GM10248 (cell line): Measurements from ENCODE around the gene HCK.

Source experiments
- CTCF ChIA-PET: fragments of 300-600 bp; sonication (Branson Sonifier 250); formaldehyde crosslinking; extraction: SDS; loops from one replicate; lab custom pipeline; 2021; ENCODE audit warnings: antibody characterized with exemption; lab: Yijun Ruan, JAX
- POLR2A ChIA-PET: fragments of 350-650 bp; sonication (Branson Sonifier 250); formaldehyde crosslinking; extraction: SDS; loops from one replicate; lab custom pipeline; 2020; ENCODE audit warnings: antibody characterized with exemption; lab: Yijun Ruan, JAX
- DNase-seq: peaks from one replicate; pipeline ENCODE4 v3.0.0; 2012; ENCODE audit errors: extremely low spot score
- CTCF ChIP-seq: IDR thresholded peaks from 2 replicates; pipeline ENCODE4 v1.5.1; 2012; ENCODE audit warnings: mild to moderate bottlenecking, low read depth; ENCODE audit errors: extremely low read depth, missing control alignments, control extremely low read depth

The HCK gene

GRCh38 chr20:32070690-32071213 lies 18.7 kb downstream of the HCK start:
- DNase-seq: no peak
- no peak for TF ChIP-seq CTCF
- POLR2A ChIA-PET: no interaction called here
- CTCF ChIA-PET: interaction anchor here (2.5 to 3.6 kb wide), 2 partner anchors 36 to 40 kb away, joined by 7 to 17 read pairs; no protein-coding TSS in a partner anchor

- TF ChIP-seq CTCF: no peak
- ChIA-PET CTCF (interaction anchor here (1.3 to 3.6 kb wide), 4 partner anchors 10 to 225 kb away, joined by 3 to 17 read pairs (median 6); no protein-coding TSS in a partner anchor), POLR2A (no interaction called here)
- no peak for DNase-seq
These were observed 19.5 kb downstream of the HCK start for GRCh38 chr20:32071395-32072167.

- DNase-seq: no peak
- CTCF ChIA-PET: interaction anchor here (1.3 to 3.6 kb wide), 6 partner anchors 10 to 226 kb away, joined by 3 to 17 read pairs (median 7); no protein-coding TSS in a partner anchor
- POLR2A ChIA-PET: interaction anchor here (0.6 kb wide), 1 partner anchor 30 kb away, joined by 4 read pairs; no protein-coding TSS in a partner anchor
- no peak for TF ChIP-seq CTCF
These were observed 20.2 kb downstream of the HCK start for GRCh38 chr20:32072168-32072750.

GRCh38 chr20:32075534-32075933 lies 23.5 kb downstream of the HCK start:
- ChIA-PET CTCF (interaction anchor here (1.1 to 3.1 kb wide), 5 partner anchors 12 to 44 kb away, joined by 4 to 10 read pairs (median 5); no protein-coding TSS in a partner anchor), POLR2A (no interaction called here)
- TF ChIP-seq CTCF: no peak
- no peak for DNase-seq

- ChIA-PET POLR2A (no interaction called here), CTCF (interaction anchor here (1.6 kb wide), 1 partner anchor 14 kb away, joined by 5 read pairs; no protein-coding TSS in a partner anchor)
- no peak for TF ChIP-seq CTCF
- no peak for DNase-seq
These were observed 25.1 kb downstream of the HCK start for GRCh38 chr20:32077190-32077589.

GRCh38 chr20:32078322-32078721 lies 26.3 kb downstream of the HCK start:
- DNase-seq: no peak
- no peak for TF ChIP-seq CTCF
- ChIA-PET CTCF (interaction anchor here (1.8 to 5.7 kb wide), 4 partner anchors 9 to 47 kb away, joined by 4 to 47 read pairs (median 14); no protein-coding TSS in a partner anchor), POLR2A (no interaction called here)
